Body of pancreas (tissue), 4 donors: ENCODE results near the gene MAN2A1.

Source experiments
- CTCF ChIP-seq, 7 experiments: fragments of 450-650 bp in 4 of 7; fragments of 200-600 bp in 3 of 7; sonication (generic) in 3 of 7; IDR thresholded peaks; one replicate each; pipeline ENCODE4 v1.5.1; 2016 to 2019; ENCODE audit warnings: antibody characterized with exemption in 7 of 7
- POLR2A ChIP-seq, 3 donors: fragments of 450-650 bp; IDR thresholded peaks; one replicate each; pipeline ENCODE4 v1.6.1; 2016; ENCODE audit warnings: antibody characterized with exemption in 3 of 3, mild to moderate bottlenecking in 2 of 3

- TF ChIP-seq CTCF (IDR thresholded peaks at IDR 0.05) (no peak), POLR2A (IDR thresholded peaks at IDR 0.05) (no peak)
Observed at GRCh38 chr5:109826426-109826825, 136.7 kb downstream of the MAN2A1 start.
